DMS79 (cell line): ENCODE data around the gene MYO3B.
A peak's percentile ranks its signal among the peaks of the same experiment; 100 is the strongest.

Experiments used
- DNase-seq: peaks from one replicate; lab custom pipeline; 2025; lab: John Stamatoyannopoulos, UW

The MYO3B gene

GRCh38 chr2:170371231-170371998, 193.5 kb downstream of the MYO3B start:
- DNase-seq: no peak

- DNase-seq: peak; percentile 37
Observed at GRCh38 chr2:170375192-170375591, 197.2 kb downstream of the MYO3B start.

DNA sequence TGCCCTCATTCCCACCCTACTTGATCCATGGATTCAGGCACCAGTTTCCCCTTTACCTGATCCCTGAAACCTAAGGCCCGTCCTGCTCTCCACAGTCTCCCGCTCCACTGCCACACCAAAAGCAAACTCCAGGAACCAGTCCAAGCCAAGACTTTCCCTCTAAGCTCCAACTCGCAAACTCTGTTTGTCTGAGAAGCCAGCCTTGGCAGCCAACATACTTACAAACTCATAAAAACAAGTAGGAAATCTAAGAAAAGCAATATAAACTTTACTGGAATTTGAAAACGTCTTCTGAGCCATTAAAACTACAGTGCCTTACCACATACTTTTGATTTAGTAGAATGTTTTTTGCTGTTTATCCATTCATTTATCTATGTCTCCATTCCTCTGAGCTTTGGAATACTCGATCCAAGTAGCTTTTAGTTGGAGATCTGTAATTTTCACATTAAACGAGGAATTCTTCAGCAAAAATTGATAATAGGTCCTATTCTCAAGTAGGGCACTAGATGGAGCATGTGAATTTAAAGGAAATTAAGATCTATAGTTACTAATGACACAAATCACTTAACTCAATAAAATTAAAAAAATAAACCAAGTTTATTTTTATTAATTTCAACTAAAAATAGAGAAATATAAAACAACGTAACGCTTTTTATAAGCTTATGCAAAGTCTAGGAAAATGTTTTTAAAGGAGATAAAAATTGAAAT, 199.7 kb downstream of the MYO3B start:
- no peak for DNase-seq

DNA sequence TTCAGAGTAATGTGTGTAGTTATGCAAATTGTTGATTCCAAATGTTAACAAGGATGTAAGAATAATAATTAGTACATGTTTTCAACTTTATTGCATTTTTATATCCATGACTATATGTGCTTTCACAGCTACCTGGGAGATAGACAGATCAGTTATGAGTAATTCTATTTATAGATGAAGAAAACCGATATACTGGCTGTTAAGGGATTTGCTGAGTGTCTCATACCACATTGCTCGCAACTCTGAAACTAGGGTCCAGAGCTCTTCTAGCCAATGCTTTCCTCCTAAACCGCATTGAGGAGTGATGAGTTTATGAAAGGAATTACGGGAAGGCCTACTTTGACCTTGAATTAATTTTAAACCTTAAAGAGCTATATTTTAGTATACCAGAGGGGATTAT, 202.3 kb downstream of the MYO3B start:
- DNase-seq: no peak

DNA sequence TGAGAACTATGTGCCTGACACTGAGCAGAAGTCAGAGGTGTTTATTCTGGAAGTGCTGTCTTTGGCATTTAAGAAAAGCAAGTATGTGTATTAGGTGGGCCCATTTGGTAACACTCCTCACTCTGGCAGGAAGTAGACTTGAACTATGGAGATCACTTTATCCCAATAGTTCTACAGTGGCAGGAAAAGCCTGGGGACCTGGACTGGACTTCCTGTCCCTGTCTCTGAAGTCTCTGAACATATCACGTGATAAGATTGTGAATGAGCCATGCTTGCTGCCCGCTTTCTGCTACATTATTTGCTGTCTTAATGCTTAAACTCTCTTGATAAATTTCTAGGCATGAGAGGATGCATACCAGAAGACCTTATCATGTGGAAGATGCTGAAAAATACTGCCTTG, 203.7 kb downstream of the MYO3B start:
- DNase-seq: no peak

GRCh38 chr2:170386554-170386953, 208.6 kb downstream of the MYO3B start:
- DNase-seq: no peak

GRCh38 chr2:170391018-170391417, 213.1 kb downstream of the MYO3B start:
- DNase-seq: no peak

- no peak for DNase-seq
Observed at GRCh38 chr2:170391697-170392096, 213.8 kb downstream of the MYO3B start.

- DNase-seq: no peak
Observed at GRCh38 chr2:170393861-170394498, 216.0 kb downstream of the MYO3B start.

- peak; percentile 24 for DNase-seq
Observed at GRCh38 chr2:170394641-170395387, 216.9 kb downstream of the MYO3B start.

GRCh38 chr2:170396799-170397459, 219.0 kb downstream of the MYO3B start:
- DNase-seq: no peak

- DNase-seq: no peak
Observed at GRCh38 chr2:170401187-170401586, 223.2 kb downstream of the MYO3B start.

DNA sequence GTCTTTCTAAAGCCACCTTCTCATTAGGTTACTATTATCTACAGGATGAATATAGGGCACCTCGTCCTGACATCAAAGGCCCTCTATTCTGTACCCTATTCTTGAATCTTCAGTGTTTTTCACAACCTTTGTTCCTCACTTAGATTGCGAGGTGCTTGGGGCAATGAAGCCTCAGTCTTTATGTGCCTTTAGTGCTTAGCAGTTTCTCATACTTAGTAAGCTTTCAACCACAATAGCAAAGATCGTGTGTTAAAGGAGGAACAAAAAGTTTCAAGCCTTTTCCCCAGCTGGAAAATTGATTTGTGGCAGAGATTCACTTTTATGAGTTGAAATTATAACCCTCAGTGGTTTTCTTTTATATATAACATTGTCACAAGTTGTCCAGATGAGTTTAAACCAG, 226.9 kb downstream of the MYO3B start:
- no peak for DNase-seq

DNA sequence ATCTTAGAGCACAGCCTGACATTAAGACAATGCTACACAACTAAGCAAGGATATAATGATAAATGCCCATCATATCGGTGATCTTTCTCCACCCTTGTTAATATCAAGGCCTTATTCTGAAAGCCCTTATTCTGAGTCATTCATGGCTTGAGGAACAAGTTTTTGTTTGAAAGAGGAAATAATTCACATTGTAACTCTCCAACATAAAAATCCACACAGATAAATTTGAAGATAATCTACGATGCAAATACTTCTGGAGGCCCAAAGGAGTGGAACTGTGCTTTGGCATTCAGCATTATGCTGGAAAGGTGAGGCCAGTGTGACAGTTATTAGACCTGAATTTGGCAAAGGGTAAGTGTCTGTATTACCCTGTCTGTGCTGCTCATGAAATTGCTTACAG, 227.4 kb downstream of the MYO3B start:
- no peak for DNase-seq

DNA sequence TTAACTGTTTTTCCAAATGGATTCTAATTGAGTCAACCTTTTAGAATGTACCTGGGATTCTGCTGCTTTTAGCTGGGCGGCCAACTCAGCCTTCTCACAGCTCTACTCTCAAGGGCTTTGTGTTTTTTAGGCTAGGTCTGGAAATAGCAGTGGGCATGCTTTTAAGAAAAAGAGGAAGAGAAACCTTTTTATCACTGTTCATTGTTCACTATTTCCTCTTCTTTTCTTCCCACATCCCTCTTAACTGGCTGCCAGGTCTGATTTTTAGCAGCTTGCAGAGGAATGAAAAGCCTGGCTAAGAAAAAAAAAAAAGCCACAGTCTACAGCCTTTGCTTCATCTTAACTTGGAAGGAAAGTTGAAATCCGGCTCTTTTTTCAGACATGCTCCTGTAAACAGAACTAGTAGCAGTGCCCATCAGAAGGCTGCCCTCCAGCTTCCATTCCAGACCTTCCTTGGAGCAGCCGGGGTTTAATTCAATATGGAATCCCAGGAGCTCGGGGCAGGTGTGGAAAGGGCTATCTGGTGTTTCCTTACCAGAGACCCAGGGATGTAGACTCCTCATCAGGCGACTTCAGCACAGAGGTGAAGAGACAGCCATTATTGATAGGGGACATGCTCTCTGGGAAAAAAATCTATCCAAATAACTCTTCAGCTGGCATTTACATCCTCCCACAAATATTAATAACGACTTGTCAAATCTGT, 230.7 kb downstream of the MYO3B start:
- no peak for DNase-seq

DNA sequence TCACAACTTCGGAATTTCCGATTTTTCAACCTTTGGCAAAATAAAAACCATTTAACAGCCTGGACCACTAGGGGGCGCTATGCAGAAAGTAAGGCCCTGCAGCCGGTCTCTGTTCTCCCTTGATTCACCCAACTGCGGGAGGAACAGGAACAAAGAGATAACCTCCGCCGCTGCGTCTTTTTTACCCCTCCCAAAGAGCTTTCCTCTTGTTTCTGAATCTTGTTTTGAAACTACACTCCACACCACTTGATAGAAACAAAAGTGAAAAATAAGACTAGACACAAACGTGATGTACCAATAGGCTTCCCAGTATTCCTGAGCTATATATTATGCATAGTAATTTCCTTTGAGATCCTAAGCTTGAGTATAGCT, 231.2 kb downstream of the MYO3B start:
- DNase-seq: peak; percentile 15

DNA sequence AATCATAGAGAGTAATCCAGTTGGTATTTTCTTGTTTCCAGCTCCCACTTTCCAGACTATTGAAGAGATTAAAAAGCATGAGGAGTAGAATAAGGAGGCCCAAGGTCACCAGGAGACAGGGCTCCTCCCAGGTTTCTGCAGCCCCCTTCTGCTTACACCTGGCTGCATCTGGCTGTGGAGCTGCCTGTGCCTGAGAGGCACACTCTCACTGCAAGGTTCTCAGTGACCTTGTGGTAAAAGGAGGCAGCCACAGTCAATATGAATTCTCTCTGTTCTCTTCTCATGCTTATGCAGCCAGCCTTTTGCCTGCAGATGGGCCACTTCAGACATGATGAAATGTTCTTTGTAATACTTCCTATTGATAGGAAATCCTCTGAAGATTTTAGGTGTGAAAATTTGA, 233.7 kb downstream of the MYO3B start:
- DNase-seq: no peak

DNA sequence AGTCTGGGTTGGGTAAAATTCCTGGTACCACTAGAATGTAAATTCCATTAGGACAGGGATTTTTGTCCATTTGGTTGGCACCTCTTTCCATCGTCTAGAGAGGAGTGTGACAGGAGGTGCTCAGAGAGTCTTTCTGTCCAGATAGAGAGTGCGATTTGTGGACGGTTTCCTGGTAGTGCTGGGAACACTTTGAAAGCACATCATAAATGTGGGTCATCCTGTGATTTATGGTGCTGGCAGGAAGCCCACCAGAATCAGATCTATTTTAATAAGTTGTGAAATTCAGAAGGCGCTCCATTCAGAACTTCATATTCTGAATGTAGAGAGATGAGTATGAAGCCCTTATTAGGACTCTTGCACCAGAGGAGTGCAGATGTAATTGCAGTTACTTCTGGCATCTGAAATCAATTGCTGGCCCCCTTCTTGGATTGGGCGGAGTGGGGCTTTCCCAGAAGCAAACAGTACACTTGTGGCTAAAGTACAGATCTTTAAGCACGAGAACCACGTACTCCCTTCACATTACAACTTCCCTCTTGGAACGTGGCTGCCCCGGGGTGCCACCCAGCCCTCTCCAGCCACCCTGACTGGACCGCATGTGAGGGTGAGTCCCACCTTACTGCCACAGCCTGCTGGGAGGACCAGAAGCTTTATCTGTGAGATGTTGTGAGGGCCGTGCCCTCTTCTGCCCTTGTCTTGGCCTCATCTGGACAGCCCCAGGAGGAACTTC, 243.2 kb downstream of the MYO3B start:
- DNase-seq: no peak

- no peak for DNase-seq
Observed at GRCh38 chr2:170423919-170424318, 246.0 kb downstream of the MYO3B start.

DNA sequence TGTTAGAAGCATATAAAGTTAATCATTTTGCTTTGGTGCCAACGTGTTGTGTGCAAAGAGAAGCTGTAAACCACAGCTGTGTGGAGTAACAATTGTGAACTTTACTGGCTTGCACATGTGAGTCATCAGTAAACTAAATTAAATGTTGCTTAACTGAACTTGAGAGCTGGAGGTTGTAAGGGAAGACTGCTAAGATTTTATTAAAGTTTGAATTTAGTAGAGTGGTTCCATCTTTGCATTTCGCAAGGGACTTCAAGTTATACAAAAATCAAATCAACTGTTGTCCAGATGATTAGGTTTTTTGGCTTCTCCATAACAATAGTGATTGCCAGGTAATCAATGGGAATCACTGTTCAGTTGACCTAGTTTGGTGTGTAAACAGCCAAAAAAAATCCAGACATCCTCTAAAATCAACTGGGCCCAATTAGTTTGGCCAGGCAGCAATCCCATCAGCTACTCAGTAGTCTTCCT, 247.4 kb downstream of the MYO3B start:
- DNase-seq: no peak
